Peyer's patch (tissue), 4 donors: ENCODE data around the gene SHISA2. TPM values are rescaled to one million over a fixed set of nuclear protein-coding genes. Genes with fewer than 3 reads are reported as not detected.

Experiments used
- DNase-seq, 3 donors: peaks; one replicate each; pipeline ENCODE4 v3.0.0-alpha.2; 2017 to 2019
- H3K27ac ChIP-seq, 4 donors: fragments of 200-600 bp; sonication (generic); one replicate each; pipeline ENCODE4 v1.5.1; 2016 to 2019
- H3K27me3 ChIP-seq, 2 donors: fragments of 200-600 bp; sonication (generic); one replicate each; pipeline ENCODE4 v1.5.1; 2019
- H3K36me3 ChIP-seq, 3 donors: fragments of 200-600 bp; sonication (generic); one replicate each; pipeline ENCODE4 v1.5.1; 2016 to 2019
- H3K4me1 ChIP-seq, 4 donors: fragments of 200-600 bp; sonication (generic); one replicate each; pipeline ENCODE4 v1.5.1; 2016 to 2019
- H3K4me3 ChIP-seq, 4 donors: fragments of 200-600 bp; sonication (generic); 1 replicate in 3 of 4; 2 replicates in 1 of 4; pipeline ENCODE4 v1.5.1; 2016 to 2019; ENCODE audit warnings: mild to moderate bottlenecking in 1 of 4
- H3K9me3 ChIP-seq, 4 donors: fragments of 200-600 bp; sonication (generic); one replicate each; pipeline ENCODE4 v1.5.1; 2016 to 2019; ENCODE audit warnings: mild to moderate bottlenecking in 1 of 4
- CTCF ChIP-seq, 6 experiments: fragments of 450-650 bp in 4 of 6; fragments of 200-600 bp in 2 of 6; sonication (generic) in 1 of 6; IDR thresholded peaks; one replicate each; pipeline ENCODE4 v1.5.1; 2017 to 2019; ENCODE audit warnings: antibody characterized with exemption in 6 of 6, mild to moderate bottlenecking in 3 of 6, moderate library complexity in 1 of 6
- POLR2A ChIP-seq, 2 donors: fragments of 450-650 bp; IDR thresholded peaks; one replicate each; pipeline ENCODE4 v1.5.1; 2017; ENCODE audit warnings: antibody characterized with exemption in 2 of 2, mild to moderate bottlenecking in 2 of 2, moderate library complexity in 2 of 2
- total RNA-seq, 4 donors: library from RNA; depleted of rRNA; stranded (reverse); fragments of >200 nt; gene quantifications; one replicate each; pipeline ENCODE4 v1.1.0, GENCODE V29; 2016

Gene SHISA2
- total RNA-seq, 4 donors from 2014 or later: 0.47 TPM; not detected in 3

GRCh38 chr13:26052337-26052736 lies 521 bp upstream of the SHISA2 start:
- H3K27me3 ChIP-seq: peaks cover 0 to 20% of the 10 kb centered on the region in 2 donors
- H3K36me3 ChIP-seq: no peaks in the 10 kb centered on the region
- H3K4me3 ChIP-seq: peak overlapping the region in 2 of 4 donors; percentile 49 to 57
- TF ChIP-seq POLR2A (IDR thresholded peaks at IDR 0.05): no peak
- H3K4me1 ChIP-seq: peaks cover 0 to 12% (median 4%) of the 10 kb centered on the region in 4 donors
- H3K27ac ChIP-seq: no peak overlapping the region
- H3K9me3 ChIP-seq: no peaks in the 10 kb centered on the region
- DNase-seq: no peak

- Histone ChIP-seq H3K27ac (peak overlapping the region in 2 of 4 donors; percentile 38 to 45), H3K27me3 (peaks cover 0 to 20% of the 10 kb centered on the region in 2 donors), H3K4me1 (peaks cover 0 to 12% (median 4%) of the 10 kb centered on the region in 4 donors), H3K4me3 (peak overlapping the region; percentile 28 to 57 (median 44)), H3K9me3 (no peaks in the 10 kb centered on the region), H3K36me3 (no peaks in the 10 kb centered on the region)
- no peak for DNase-seq
- no peak for TF ChIP-seq CTCF (IDR thresholded peaks at IDR 0.05)
- TF ChIP-seq POLR2A (IDR thresholded peaks at IDR 0.05): no peak
Measured at GRCh38 chr13:26051231-26051656, 572 bp downstream of the SHISA2 start.

GRCh38 chr13:26050568-26051230 lies 1.1 kb downstream of the SHISA2 start:
- Histone ChIP-seq H3K36me3 (no peaks in the 10 kb centered on the region), H3K4me3 (peak overlapping the region in 3 of 4 donors; percentile 40 to 57 (median 49)), H3K27ac (no peak overlapping the region), H3K9me3 (no peaks in the 10 kb centered on the region), H3K4me1 (peaks cover 0 to 12% (median 4%) of the 10 kb centered on the region in 4 donors), H3K27me3 (peaks cover 0 to 20% of the 10 kb centered on the region in 2 donors)
- no peak for DNase-seq
- TF ChIP-seq CTCF (IDR thresholded peaks at IDR 0.05) (no peak), POLR2A (IDR thresholded peaks at IDR 0.05) (no peak)

GRCh38 chr13:26048741-26049140 lies 3.1 kb downstream of the SHISA2 start:
- no peak for DNase-seq
- H3K27ac ChIP-seq: no peak overlapping the region
- no peak overlapping the region for H3K4me3 ChIP-seq
- peaks cover 0 to 12% (median 4%) of the 10 kb centered on the region in 4 donors for H3K4me1 ChIP-seq
- TF ChIP-seq CTCF (IDR thresholded peaks at IDR 0.05): no peak
- TF ChIP-seq POLR2A (IDR thresholded peaks at IDR 0.05): no peak
- H3K36me3 ChIP-seq: no peaks in the 10 kb centered on the region
- H3K9me3 ChIP-seq: no peaks in the 10 kb centered on the region
- H3K27me3 ChIP-seq: peaks cover 0 to 20% of the 10 kb centered on the region in 2 donors

- Histone ChIP-seq H3K36me3 (no peaks in the 10 kb centered on the region), H3K27ac (no peak overlapping the region), H3K4me3 (no peak overlapping the region), H3K4me1 (peaks cover 0 to 12% (median 4%) of the 10 kb centered on the region in 4 donors), H3K27me3 (peaks cover 0 to 20% of the 10 kb centered on the region in 2 donors), H3K9me3 (no peaks in the 10 kb centered on the region)
- no peak for DNase-seq
- TF ChIP-seq POLR2A (IDR thresholded peaks at IDR 0.05) (no peak), CTCF (IDR thresholded peaks at IDR 0.05) (no peak)
Measured at GRCh38 chr13:26047040-26047439, 4.8 kb downstream of the SHISA2 start.

- Histone ChIP-seq H3K27me3 (peaks cover 0 to 19% of the 10 kb centered on the region in 2 donors), H3K27ac (no peak overlapping the region), H3K36me3 (no peaks in the 10 kb centered on the region), H3K9me3 (no peaks in the 10 kb centered on the region), H3K4me3 (no peak overlapping the region), H3K4me1 (peaks cover 0 to 11% (median 4%) of the 10 kb centered on the region in 4 donors)
- no peak for TF ChIP-seq CTCF (IDR thresholded peaks at IDR 0.05)
- no peak for DNase-seq
Measured at GRCh38 chr13:26046639-26047038, 5.2 kb downstream of the SHISA2 start.
